HG02970 (cell line): ENCODE data around the gene SP3.

Experiments
- ATAC-seq: cut with Tn5 transposase; IDR thresholded peaks from one replicate; pipeline ENCODE4 v1.9.1; 2021; ENCODE audit warnings: mild to moderate bottlenecking, moderate library complexity, moderate number of reproducible peaks; ENCODE audit not compliant: unreplicated experiment, low FRiP score

Gene SP3

GRCh38 chr2:173965372-173966025, at the start of gene SP3:
SP3 (minus strand) TSS chr2:173965373; CDS start chr2:173965171, 202 bp downstream.
- ATAC-seq = peak; percentile 64

GRCh38 chr2:174014699-174015070, 49.5 kb upstream of the SP3 start:
- no peak for ATAC-seq

- no peak for ATAC-seq
Observed at GRCh38 chr2:174014011-174014698, 49.0 kb upstream of the SP3 start.

GRCh38 chr2:174013315-174013751, 48.2 kb upstream of the SP3 start:
- ATAC-seq = no peak

DNA sequence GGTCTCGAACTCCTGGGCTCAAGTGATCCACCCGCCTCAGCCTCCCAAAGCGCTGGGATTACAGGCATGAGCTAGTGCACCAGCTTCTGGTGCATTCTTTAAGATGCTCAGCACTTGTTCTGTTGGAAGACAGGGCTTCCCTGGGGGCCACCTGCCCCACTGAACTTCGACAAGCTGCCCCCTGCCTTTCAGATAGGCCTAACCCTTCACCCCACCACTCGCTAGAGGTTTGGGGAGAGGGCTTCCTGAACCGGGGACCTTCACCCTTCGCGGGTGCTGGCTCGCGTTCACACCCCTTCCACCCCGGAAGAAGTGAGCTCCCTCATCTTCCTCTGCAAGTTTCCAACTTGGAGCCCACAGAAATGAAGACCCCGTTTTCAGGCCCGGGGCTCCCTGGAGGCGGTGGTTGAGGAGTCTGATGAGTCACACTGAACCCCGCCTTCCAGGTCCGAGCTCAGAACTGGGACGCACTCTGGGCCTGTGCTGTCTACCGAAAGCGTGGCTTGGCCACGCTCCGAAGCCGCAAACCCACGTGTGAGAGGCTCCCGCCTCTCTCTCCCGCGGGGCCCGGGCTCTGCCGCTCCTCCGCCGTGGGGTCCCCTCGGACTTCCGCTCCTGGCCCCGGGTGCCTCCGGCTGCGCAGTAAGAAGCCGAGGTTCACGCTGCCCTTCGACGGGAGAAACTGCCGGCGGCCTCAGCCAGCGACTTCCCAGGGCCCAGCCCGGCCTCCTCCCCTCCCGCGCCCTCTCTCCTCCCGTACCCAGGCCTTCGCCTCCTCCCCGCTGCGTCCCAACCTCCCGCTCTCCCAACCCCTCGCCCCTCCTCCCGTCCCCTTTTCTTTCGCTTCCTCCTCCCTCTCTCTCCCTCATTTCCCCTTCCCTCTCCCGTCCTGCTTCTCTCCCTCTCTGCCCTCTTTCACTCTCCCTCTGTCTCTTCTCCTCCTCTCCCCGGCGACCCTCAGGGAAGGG, 47.5 kb upstream of the SP3 start:
- no peak for ATAC-seq

DNA sequence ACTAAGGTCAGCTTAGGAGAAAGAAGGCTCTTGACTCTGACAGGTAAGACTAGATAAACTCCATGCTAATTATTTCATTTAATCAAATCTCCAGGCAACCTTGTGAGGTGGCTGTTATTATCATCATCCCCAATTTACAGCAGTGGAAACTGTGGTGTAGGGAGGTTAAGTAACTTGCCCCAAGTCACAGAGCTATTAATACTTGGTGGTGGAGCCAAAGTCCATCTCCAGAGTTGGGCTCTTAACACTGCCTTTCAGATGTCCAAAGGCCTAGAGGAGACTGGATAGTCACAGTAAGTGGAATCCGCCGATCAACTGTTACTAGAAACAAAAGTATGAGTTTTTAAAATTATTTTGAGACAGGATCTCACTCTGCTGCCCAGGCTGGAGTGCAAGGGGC, 46.6 kb upstream of the SP3 start:
- ATAC-seq = no peak

GRCh38 chr2:174011173-174011572, 46.0 kb upstream of the SP3 start:
- no peak for ATAC-seq

DNA sequence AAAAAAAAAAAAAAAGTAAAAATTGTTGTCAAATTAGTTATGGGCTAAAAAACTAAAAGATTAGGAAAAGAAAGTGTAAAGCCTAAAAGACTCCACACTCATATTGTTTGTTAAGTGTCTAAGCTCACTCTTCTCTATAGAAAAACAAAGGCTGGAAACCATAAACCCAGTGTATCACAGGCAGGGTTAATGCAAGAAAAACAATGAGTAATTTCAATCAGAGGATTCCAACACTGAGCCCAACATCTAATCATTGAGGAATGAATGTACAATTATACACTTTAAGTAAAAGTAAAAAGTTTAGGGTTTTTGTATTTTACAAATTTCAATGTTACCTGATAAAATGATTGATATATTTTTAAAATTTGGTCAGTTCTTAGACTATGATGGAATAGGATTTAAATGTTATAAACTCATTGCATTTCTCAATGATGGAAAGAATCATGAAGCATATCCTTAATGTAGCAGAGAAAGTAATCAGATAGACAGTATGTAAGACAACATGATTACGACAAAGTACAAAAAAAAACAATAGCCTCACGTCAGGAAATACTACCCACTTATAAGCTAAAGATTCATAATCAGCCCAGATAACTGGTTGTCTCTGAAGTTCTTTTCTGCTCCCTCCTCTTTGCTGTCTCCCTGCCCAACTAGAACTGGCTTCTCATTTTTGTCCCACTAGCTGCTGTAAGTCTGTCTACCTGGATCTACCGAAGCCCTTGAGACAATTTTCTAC, 44.5 kb upstream of the SP3 start:
- ATAC-seq = no peak

DNA sequence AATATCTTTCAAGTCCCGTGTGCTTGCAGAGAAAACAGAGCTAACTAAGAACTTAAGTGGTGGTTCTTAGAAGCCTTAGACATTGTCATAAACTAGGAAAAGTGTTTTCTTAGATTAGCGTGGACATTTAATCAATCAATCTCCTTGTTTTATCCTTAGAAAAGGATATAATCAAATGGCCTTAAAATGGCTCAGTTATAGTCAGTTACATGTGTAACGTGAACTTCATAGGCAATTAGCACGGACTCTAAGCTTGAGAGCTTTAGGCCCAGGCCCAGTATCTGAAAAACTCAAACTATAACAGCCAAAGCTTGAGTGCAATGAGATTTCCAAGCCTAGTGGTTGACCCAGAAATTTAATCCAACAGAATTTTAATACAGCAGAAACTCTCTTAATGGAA, 43.5 kb upstream of the SP3 start:
- ATAC-seq = no peak

GRCh38 chr2:174007010-174007409, 41.8 kb upstream of the SP3 start:
- ATAC-seq = no peak

DNA sequence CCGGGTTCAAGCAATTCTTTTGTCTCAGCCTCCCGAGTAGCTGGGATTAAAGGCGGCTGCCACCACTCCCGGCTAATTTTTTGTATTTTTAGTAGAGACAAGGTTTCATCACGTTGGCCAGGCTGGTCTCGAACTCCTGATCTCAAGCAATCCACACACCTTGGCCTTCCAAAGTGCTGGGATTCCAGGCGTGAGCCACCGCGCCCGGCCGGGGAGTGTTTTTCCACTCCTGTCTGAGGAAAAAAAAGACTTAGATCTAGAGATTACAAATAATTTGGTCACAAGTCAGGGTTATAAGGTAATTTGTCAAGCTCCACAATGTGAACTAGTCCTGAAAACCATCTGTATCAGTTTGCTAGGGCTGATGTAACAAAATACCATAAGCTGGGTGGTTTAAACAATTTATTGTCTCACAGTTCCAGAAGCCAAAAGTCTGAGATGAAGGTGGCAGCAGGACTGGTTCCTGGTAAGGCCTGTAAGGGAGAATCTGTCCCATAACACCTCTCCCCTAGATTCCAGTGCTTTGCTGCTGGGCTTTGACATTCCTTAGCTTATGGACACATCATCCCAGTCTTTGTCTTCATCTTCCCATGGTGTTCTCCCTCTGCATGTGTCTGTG, 40.7 kb upstream of the SP3 start:
- no peak for ATAC-seq

DNA sequence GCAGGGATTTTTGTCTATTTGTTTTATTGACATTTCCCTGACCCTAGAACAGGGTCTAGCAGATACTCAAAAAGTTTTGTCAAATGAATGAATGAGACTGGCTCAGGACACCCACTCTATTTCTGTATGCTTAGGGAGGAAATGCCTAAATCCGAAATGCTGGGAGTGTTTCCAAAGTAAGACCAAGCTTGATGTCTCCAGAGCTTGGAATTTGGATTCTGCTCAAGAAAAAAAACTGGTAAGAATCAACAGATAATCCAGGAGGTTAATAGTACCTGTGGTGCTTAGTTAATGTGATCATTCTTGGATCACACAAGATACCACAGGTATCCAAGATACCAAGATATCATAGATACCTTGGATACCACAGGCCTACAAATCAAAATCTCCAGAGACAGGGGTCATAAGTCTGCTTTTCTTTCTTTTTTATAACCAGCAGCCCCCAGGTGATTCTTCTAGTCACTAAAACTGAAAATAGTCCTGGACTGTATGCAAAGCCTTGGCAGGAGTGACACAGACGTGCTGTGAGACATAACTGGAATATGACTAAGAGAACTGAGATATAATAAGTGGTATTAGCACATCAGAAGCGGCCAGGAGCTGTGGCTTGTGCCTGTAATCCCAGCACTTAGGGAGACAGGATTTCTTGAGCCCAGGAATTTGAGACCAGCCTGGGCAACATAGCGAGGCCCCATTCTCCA, 39.9 kb upstream of the SP3 start:
- no peak for ATAC-seq

DNA sequence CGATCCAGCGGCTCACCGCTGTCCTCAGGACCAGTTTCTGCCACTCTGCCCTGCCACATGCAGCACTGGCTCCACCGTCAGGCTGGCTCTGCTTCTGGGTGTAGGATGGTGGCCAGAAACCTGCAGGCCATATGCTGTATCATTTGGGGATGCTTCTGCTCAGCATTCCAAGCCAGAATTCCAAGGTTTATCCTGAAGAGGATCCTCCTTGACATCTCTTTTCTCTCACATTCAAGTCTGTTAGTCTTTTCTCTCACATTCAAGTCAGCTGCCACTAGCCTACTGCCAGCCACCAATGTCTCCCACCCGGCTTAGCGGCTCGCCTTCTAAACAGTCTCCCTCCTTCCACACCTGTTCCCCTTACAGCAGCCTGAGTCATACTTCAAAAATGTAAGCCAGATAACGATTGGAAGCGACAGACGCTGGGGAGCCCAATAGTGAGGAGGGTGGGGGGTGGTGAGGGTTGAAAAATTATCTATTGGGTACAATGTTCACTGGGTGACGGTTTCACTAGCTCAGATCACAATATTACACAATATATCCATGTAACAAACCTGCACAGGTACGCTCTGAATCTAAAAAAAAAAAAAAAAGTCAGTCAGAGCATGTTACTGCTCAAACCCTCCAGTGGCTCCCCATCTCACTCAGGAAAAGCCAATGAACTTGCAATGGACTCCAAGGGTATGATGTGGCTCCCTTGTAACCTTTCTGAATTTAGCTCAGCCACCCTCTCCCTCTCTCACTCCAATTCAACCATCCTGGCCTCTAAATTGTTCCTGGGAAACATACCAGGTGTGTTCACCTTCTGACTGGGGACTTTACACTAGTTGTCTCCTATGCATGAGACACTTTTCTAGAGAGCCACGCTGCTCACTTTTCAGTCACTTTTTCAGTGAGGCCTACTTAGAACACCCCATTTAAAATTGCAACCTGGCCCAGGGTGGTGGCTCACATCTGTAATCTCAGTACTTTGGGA, 38.8 kb upstream of the SP3 start:
- no peak for ATAC-seq

- no peak for ATAC-seq
Observed at GRCh38 chr2:174002679-174003078, 37.5 kb upstream of the SP3 start.

GRCh38 chr2:174001107-174001506, 35.9 kb upstream of the SP3 start:
- no peak for ATAC-seq

DNA sequence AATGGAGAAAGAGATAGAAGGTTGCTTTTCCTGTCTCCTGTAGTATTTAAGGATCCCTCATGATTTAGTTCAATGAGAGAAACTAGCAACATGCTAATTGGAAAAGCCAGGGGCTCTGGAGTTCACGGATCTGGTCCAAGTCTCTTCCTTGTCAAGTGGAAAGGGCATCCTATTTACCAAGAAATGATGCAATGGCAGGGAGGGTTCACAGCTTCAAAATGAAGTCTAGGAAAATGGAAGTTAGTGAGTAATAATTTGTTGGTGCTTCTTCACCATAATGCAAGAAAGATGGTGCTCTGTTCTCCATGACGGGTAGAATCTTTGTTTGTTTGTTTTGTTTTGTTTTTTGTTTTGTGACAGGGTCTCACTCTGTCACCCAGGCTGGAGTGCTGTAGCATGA, 34.6 kb upstream of the SP3 start:
- ATAC-seq = no peak

DNA sequence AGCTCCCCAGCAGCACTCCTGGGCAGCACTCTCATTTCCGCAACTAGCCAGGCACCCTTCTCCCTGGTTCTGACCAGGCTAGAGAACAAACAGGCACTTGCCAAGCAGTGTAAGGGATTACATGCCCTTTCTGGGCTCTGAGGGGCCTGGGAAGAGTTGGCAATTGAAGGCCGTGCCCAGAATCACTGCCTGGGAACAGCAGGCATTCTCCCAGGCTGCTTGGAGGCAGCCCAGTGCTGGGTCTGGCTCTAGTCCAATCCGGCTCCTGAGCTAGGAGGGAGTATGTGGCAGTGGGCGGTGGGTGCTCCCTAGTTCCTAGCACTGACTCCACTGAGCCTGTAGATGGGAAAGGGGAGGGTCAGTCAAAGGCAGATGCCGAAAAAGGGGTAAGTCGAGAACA, 34.1 kb upstream of the SP3 start:
- ATAC-seq = no peak

DNA sequence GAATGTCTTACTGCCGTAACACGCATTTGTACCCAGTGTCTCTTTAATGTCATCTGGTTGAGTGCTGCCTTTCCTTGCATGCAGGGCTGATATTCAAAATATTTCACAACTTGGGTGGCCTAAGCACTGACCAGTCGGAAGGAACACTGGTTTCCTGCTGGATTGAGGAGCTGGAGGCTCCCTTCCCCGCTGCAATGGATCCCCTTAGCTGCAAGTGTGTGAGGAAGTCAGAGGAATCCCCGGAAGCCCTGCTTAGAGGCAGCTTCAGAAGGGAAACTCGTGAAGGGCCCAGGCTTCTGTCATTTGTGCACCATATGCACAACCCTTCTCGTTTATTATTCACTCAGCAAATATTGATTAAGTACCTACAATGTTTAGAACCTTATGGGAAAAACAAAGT, 33.2 kb upstream of the SP3 start:
- ATAC-seq = no peak
